ENCODE measurements around the gene DIAPH3. TPM values are rescaled to one million over a fixed set of nuclear protein-coding genes. Genes with fewer than 3 reads are reported as not detected.

The DIAPH3 gene
- total and polyA plus RNA-seq, 2 of the 8 experiments (the other 6 are each of a cell fraction or from before 2014, with no cell fraction given), result 8.0 to 30.8 TPM

DNA sequence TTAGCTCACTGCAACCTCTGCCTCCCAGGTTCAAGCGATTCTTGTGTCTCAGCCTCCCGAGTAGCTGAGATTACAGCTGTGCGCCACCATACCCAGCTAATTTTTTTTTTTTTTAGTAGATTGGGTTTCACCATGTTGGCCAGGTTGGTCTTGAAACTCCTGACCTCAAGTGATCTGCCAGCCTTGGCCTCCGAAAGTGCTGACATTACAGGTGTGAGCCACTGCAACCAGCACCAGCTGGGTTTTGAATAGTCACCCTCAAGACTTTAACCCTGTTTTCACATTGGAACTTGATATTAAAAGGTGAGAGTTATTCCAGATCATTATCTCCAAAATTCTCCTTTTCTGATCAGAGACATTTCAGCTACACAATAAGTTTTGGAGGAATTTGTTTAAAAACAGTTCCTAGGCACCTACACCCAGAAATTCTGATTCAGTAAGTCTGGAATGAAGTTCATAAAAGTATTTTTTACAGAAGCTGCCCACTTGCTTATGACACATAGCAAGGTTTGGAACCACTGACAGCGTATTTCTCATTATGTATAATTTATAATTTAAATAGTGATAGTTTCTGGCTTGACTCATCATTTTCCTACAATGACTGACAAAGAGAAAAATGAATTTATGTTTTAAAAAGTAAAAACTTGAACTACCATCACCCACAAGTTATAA, 417.3 kb downstream of the DIAPH3 start:
- H4K8ac ChIP-seq (ENCODE audit: extremely low read depth, insufficient read depth, low read length), result no peak overlapping the region
- no peak overlapping the region for H2BK120ac ChIP-seq (replicated peaks; ENCODE audit: low read depth, low read length)
- FAIRE-seq, result no peak
- H2BK12ac ChIP-seq (ENCODE audit: low read depth, low read length), result no peak overlapping the region
- POLR2A ChIA-PET (ENCODE audit: partially characterized antibody), result interaction anchor here (0.8 kb wide), 1 partner anchor 16 kb away, joined by 3 read pairs; no protein-coding TSS in a partner anchor
- no peaks in the 10 kb centered on the region for H3K36me3 ChIP-seq (ENCODE audit: control insufficient read depth in 2 of 4, insufficient read depth in 4 of 4, low read length in 3 of 4)
- no peak overlapping the region for H2BK5ac ChIP-seq (ENCODE audit: low read depth, low read length)
- H3K4me2 ChIP-seq (ENCODE audit: insufficient read depth in 1 of 2, low read depth in 2 of 2, low read length in 2 of 2), result no peak overlapping the region
- H3K9me3 ChIP-seq (ENCODE audit: insufficient read depth in 2 of 2, low read depth in 1 of 2, low read length in 1 of 2), result no peaks in the 10 kb centered on the region
- CTCF ChIA-PET (ENCODE audit: partially characterized antibody), result interaction anchor here (0.6 to 1.8 kb wide), 6 partner anchors 12 to 480 kb away, joined by 3 to 6 read pairs (median 3); no protein-coding TSS in a partner anchor
- H3K4me1 ChIP-seq (replicated peaks in 1 of 4; ENCODE audit: control insufficient read depth in 3 of 4, insufficient read depth in 4 of 4, low read length in 3 of 4), result peaks cover 3 to 11% (median 9%) of the 10 kb centered on the region in 4 experiments; a peak in 5 of 7 replicates
- no peak overlapping the region for H4K5ac ChIP-seq (ENCODE audit: insufficient read length, low read depth, low read length)
- H3K4ac ChIP-seq (replicated peaks; ENCODE audit: insufficient read length, low read depth, low read length), result no peak overlapping the region
- no peak overlapping the region for H2BK15ac ChIP-seq (ENCODE audit: low read length)
- TF ChIP-seq HDAC6 (IDR thresholded peaks at IDR 0.05; ENCODE audit: low read depth, low read length) (no peak), KDM4A (IDR thresholded peaks at IDR 0.05; ENCODE audit: low read depth, low read length, severe bottlenecking) (no peak), CTBP2 (IDR thresholded peaks at IDR 0.05; ENCODE audit: borderline replicate concordance, insufficient read depth, insufficient read length, low read length) (no peak), CBX5 (IDR thresholded peaks at IDR 0.05; ENCODE audit: low read depth, low read length) (no peak)
- no peak overlapping the region for H2AK5ac ChIP-seq (ENCODE audit: low read depth, low read length)
- no peak overlapping the region for H2AFZ ChIP-seq (ENCODE audit: low read length)
- WGBS, 2 experiments (ENCODE audit: extremely low coverage in 1 of 2, insufficient coverage in 1 of 2, insufficient read length in 1 of 2, insufficient replicate concordance in 2 of 2, low coverage in 1 of 2, low lambda C conversion rate in 2 of 2, missing lambda C conversion rate in 1 of 2), result 91% methylated on average over 5 of the region's 5 CpGs; no CpG with 5 or more reads in 1 of the 2 experiments
- no peaks in the 10 kb centered on the region for H3K79me1 ChIP-seq (ENCODE audit: low read depth, low read length)
- H3K4me3 ChIP-seq (ENCODE audit: extremely low read depth in 1 of 4, insufficient read depth in 2 of 4, low read depth in 3 of 4, low read length in 4 of 4), result no peak overlapping the region
- H4K91ac ChIP-seq (replicated peaks; ENCODE audit: insufficient read length, low read length), result no peak overlapping the region
- no peak overlapping the region for H2BK20ac ChIP-seq (ENCODE audit: low read length)
- H3K27me3 ChIP-seq (replicated peaks in 1 of 4; ENCODE audit: control insufficient read depth in 3 of 4, extremely low read depth in 1 of 4, insufficient read depth in 3 of 4, low read length in 3 of 4), result no peaks in the 10 kb centered on the region
- H3K23me2 ChIP-seq (ENCODE audit: low read depth, low read length), result peaks cover 3% of the 10 kb centered on the region; the same call in 1 of the 2 replicates
- no peak overlapping the region for H3K56ac ChIP-seq (replicated peaks; ENCODE audit: insufficient read length, low read depth, low read length)
- no peak overlapping the region for H3K14ac ChIP-seq (ENCODE audit: insufficient read length)
- no peak overlapping the region for H3K18ac ChIP-seq (ENCODE audit: extremely low read depth, low read length)
- no peak for DNase-seq (ENCODE audit: low read depth in 1 of 2, low spot score in 2 of 2)
- no peaks in the 10 kb centered on the region for H4K20me1 ChIP-seq (replicated peaks in 1 of 2; ENCODE audit: control insufficient read depth in 1 of 2, insufficient read depth in 2 of 2, low read length in 2 of 2)
- no peak overlapping the region for H3K27ac ChIP-seq (ENCODE audit: low read depth, low read length)
- H3K9ac ChIP-seq (replicated peaks in 1 of 4; ENCODE audit: extremely low read depth in 1 of 4, low read depth in 3 of 4, low read length in 3 of 4), result no peak overlapping the region
- no peak overlapping the region for H3K23ac ChIP-seq (ENCODE audit: insufficient read length)
- no peaks in the 10 kb centered on the region for H3K79me2 ChIP-seq (ENCODE audit: control insufficient read depth in 1 of 2, insufficient read depth in 2 of 2, low read length in 2 of 2)

All from H1 (cell line).